Measurements from ENCODE around the gene CD22. TPM values are rescaled to one million over a fixed set of nuclear protein-coding genes. Genes with fewer than 3 reads are reported as not detected.

The CD22 gene
- total and polyA plus RNA-seq, 2 of the 8 experiments (the other 6 are each of a cell fraction or from before 2014, with no cell fraction given) = 0.06 to 0.60 TPM

GRCh38 chr19:35310331-35310730 is 18.7 kb upstream of the CD22 start:
- Histone ChIP-seq H3K4ac (replicated peaks; ENCODE audit: insufficient read length, low read depth, low read length) (no peak overlapping the region), H3K36me3 (ENCODE audit: control insufficient read depth in 2 of 4, insufficient read depth in 4 of 4, low read length in 3 of 4) (no peaks in the 10 kb centered on the region), H3K4me2 (ENCODE audit: insufficient read depth in 1 of 2, low read depth in 2 of 2, low read length in 2 of 2) (no peak overlapping the region), H3K4me1 (replicated peaks in 1 of 4; ENCODE audit: control insufficient read depth in 3 of 4, insufficient read depth in 4 of 4, low read length in 3 of 4) (peaks cover 0 to 2% (median 0%) of the 10 kb centered on the region in 4 experiments; a peak in 1 of 7 replicates), H3K4me3 (ENCODE audit: extremely low read depth in 1 of 4, insufficient read depth in 2 of 4, low read depth in 3 of 4, low read length in 4 of 4) (no peak overlapping the region), H3K79me1 (ENCODE audit: low read depth, low read length) (no peaks in the 10 kb centered on the region), H3K27ac (ENCODE audit: low read depth, low read length) (no peak overlapping the region), H2BK120ac (replicated peaks; ENCODE audit: low read depth, low read length) (no peak overlapping the region), H3K9ac (replicated peaks in 1 of 4; ENCODE audit: extremely low read depth in 1 of 4, low read depth in 3 of 4, low read length in 3 of 4) (no peak overlapping the region), H2BK15ac (ENCODE audit: low read length) (no peak overlapping the region), H2BK20ac (ENCODE audit: low read length) (no peak overlapping the region), H3K14ac (ENCODE audit: insufficient read length) (no peak overlapping the region), H3K23me2 (ENCODE audit: low read depth, low read length) (no peaks in the 10 kb centered on the region), H3K18ac (ENCODE audit: extremely low read depth, low read length) (no peak overlapping the region), H4K8ac (ENCODE audit: extremely low read depth, insufficient read depth, low read length) (no peak overlapping the region), H4K91ac (replicated peaks; ENCODE audit: insufficient read length, low read length) (no peak overlapping the region), H4K20me1 (replicated peaks in 1 of 2; ENCODE audit: control insufficient read depth in 1 of 2, insufficient read depth in 2 of 2, low read length in 2 of 2) (no peaks in the 10 kb centered on the region), H2AK5ac (ENCODE audit: low read depth, low read length) (no peak overlapping the region), H3K23ac (ENCODE audit: insufficient read length) (no peak overlapping the region), H3K9me3 (ENCODE audit: insufficient read depth in 2 of 2, low read depth in 1 of 2, low read length in 1 of 2) (no peaks in the 10 kb centered on the region), H2BK5ac (ENCODE audit: low read depth, low read length) (no peak overlapping the region), H2BK12ac (ENCODE audit: low read depth, low read length) (no peak overlapping the region), H3K27me3 (replicated peaks in 1 of 4; ENCODE audit: control insufficient read depth in 3 of 4, extremely low read depth in 1 of 4, insufficient read depth in 3 of 4, low read length in 3 of 4) (no peaks in the 10 kb centered on the region), H3K56ac (replicated peaks; ENCODE audit: insufficient read length, low read depth, low read length) (no peak overlapping the region), H2AFZ (ENCODE audit: low read length) (no peak overlapping the region), H3K79me2 (ENCODE audit: control insufficient read depth in 1 of 2, insufficient read depth in 2 of 2, low read length in 2 of 2) (no peaks in the 10 kb centered on the region), H4K5ac (ENCODE audit: insufficient read length, low read depth, low read length) (no peak overlapping the region)
- FAIRE-seq (no peak), DNase-seq (ENCODE audit: low read depth in 1 of 2, low spot score in 2 of 2) (no peak)
- ChIA-PET POLR2A (ENCODE audit: partially characterized antibody) (no interaction called here), CTCF (ENCODE audit: partially characterized antibody) (interaction anchor here (0.8 to 1.0 kb wide), 2 partner anchors 16 to 20 kb away, joined by 3 to 4 read pairs; no protein-coding TSS in a partner anchor)
- 97% methylated on average over 12 of the region's 12 CpGs; no CpG with 5 or more reads in 1 of the 2 experiments for WGBS, 2 experiments (ENCODE audit: extremely low coverage in 1 of 2, insufficient coverage in 1 of 2, insufficient read length in 1 of 2, insufficient replicate concordance in 2 of 2, low coverage in 1 of 2, low lambda C conversion rate in 2 of 2, missing lambda C conversion rate in 1 of 2)
- TF ChIP-seq SIX5 (IDR thresholded peaks at IDR 0.05; ENCODE audit: low read depth, low read length) (no peak), MAFK (IDR thresholded peaks at IDR 0.05; ENCODE audit: low read depth, low read length) (no peak), RXRA (IDR thresholded peaks at IDR 0.05; ENCODE audit: insufficient read depth, low read depth, low read length) (no peak), MAX (IDR thresholded peaks at IDR 0.05) (no peak), GTF2F1 (IDR thresholded peaks at IDR 0.05; ENCODE audit: borderline replicate concordance, low read depth, low read length) (no peak), TAF1 (IDR thresholded peaks at IDR 0.05; ENCODE audit: low read depth, low read length) (no peak), SP2 (IDR thresholded peaks at IDR 0.05; ENCODE audit: low read length) (no peak), RBBP5 (IDR thresholded peaks at IDR 0.05; ENCODE audit: borderline replicate concordance, low read depth, low read length) (no peak), BRCA1 (IDR thresholded peaks at IDR 0.05; ENCODE audit: low read depth, low read length) (no peak), POLR2A (IDR thresholded peaks at IDR 0.05; ENCODE audit: control extremely low read depth in 1 of 2, low read depth in 2 of 2, low read length in 2 of 2) (no peak), TAF7 (optimal IDR thresholded peaks at IDR 0.05; ENCODE audit: borderline replicate concordance, low read depth, low read length) (no peak)
- TF ChIP-seq, protein P1, sequence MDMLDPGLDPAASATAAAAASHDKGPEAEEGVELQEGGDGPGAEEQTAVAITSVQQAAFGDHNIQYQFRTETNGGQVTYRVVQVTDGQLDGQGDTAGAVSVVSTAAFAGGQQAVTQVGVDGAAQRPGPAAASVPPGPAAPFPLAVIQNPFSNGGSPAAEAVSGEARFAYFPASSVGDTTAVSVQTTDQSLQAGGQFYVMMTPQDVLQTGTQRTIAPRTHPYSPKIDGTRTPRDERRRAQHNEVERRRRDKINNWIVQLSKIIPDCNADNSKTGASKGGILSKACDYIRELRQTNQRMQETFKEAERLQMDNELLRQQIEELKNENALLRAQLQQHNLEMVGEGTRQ (IDR thresholded peaks at IDR 0.05; ENCODE audit: low read length) = no peak

Data from H1 (cell line).